22Rv1 (cell line): ENCODE results near the gene UBR4.

ENCODE experiments used
- H3K27ac ChIP-seq: fragments of 450-650 bp; 2 replicates; pipeline ENCODE4 v1.5.1; 2017
- CTCF ChIP-seq: fragments of 450-650 bp; IDR thresholded peaks from 2 replicates; pipeline ENCODE4 v1.5.1; 2017; ENCODE audit warnings: mild to moderate bottlenecking
- ZFX ChIP-seq: fragments of 450-650 bp; IDR thresholded peaks from 2 replicates; pipeline ENCODE4 v1.6.1; 2017; ENCODE audit warnings: antibody characterized with exemption, borderline replicate concordance

The UBR4 gene

GRCh38 chr1:19166066-19166465, 44.0 kb downstream of the UBR4 start:
- TF ChIP-seq ZFX = no peak
- TF ChIP-seq CTCF = no peak
- H3K27ac ChIP-seq = no peak overlapping the region

- TF ChIP-seq ZFX (no peak), CTCF (no peak)
- no peak overlapping the region for H3K27ac ChIP-seq
These were observed 44.6 kb downstream of the UBR4 start for GRCh38 chr1:19165501-19165900.

GRCh38 chr1:19164274-19165015, 45.6 kb downstream of the UBR4 start:
- no peak for TF ChIP-seq ZFX
- TF ChIP-seq CTCF = no peak
- no peak overlapping the region for H3K27ac ChIP-seq

- no peak overlapping the region for H3K27ac ChIP-seq
- TF ChIP-seq ZFX = no peak
- TF ChIP-seq CTCF = no peak
These were observed 46.8 kb downstream of the UBR4 start for GRCh38 chr1:19163261-19163660.

GRCh38 chr1:19160831-19161230, 49.2 kb downstream of the UBR4 start:
- TF ChIP-seq ZFX (no peak), CTCF (no peak)
- no peak overlapping the region for H3K27ac ChIP-seq

GRCh38 chr1:19157653-19158052, 52.4 kb downstream of the UBR4 start:
- TF ChIP-seq CTCF = no peak
- no peak for TF ChIP-seq ZFX
- H3K27ac ChIP-seq = no peak overlapping the region

GRCh38 chr1:19156676-19157075, 53.4 kb downstream of the UBR4 start:
- H3K27ac ChIP-seq = no peak overlapping the region
- no peak for TF ChIP-seq ZFX
- no peak for TF ChIP-seq CTCF
